DMS79 treated with DMSO at 0.1 percent for 48 hours (cell line): ENCODE results near the gene SHOX.
"Not testable (repeated sequence)": the region's sequence is repeated elsewhere in the genome, so short reads cannot be mapped to it uniquely, and the experiment has no call there.

Source experiments
- DNase-seq: peaks from one replicate; lab custom pipeline; 2025; lab: John Stamatoyannopoulos, UW

The SHOX gene

GRCh38 chrX:637660-638481 is 7.3 kb downstream of the SHOX start:
- DNase-seq: no peak

- DNase-seq: no peak
Observed at GRCh38 chrX:638482-639131, 8.0 kb downstream of the SHOX start.

GRCh38 chrX:639151-639550 is 8.6 kb downstream of the SHOX start:
- no peak for DNase-seq

GRCh38 chrX:640641-641040 is 10.1 kb downstream of the SHOX start:
- no peak for DNase-seq

GRCh38 chrX:641671-642435 is 11.3 kb downstream of the SHOX start:
- DNase-seq: no peak

GRCh38 chrX:642436-643240 is 12.0 kb downstream of the SHOX start:
- no peak for DNase-seq

GRCh38 chrX:643241-643595 is 12.6 kb downstream of the SHOX start:
- DNase-seq: no peak

- DNase-seq: no peak
Observed at GRCh38 chrX:643911-644303, 13.3 kb downstream of the SHOX start.

GRCh38 chrX:644304-645281 is 14.0 kb downstream of the SHOX start:
- DNase-seq: no peak

- DNase-seq: no peak
Observed at GRCh38 chrX:646228-646495, 15.6 kb downstream of the SHOX start.

- DNase-seq: no peak
Observed at GRCh38 chrX:646796-647195, 16.2 kb downstream of the SHOX start.

GRCh38 chrX:649166-649565 is 18.6 kb downstream of the SHOX start:
- DNase-seq: no peak

GRCh38 chrX:650324-650723 is 19.7 kb downstream of the SHOX start:
- no peak for DNase-seq

- DNase-seq: no peak
Observed at GRCh38 chrX:650811-651210, 20.2 kb downstream of the SHOX start.

- not testable (repeated sequence) for DNase-seq
Observed at GRCh38 chrX:651922-652321, 21.3 kb downstream of the SHOX start.

- no peak for DNase-seq
Observed at GRCh38 chrX:652341-652741, 21.8 kb downstream of the SHOX start.

GRCh38 chrX:653306-653705 is 22.7 kb downstream of the SHOX start:
- DNase-seq: no peak

- no peak for DNase-seq
Observed at GRCh38 chrX:661154-661553, 30.6 kb downstream of the SHOX start.

- no peak for DNase-seq
Observed at GRCh38 chrX:662126-662525, 31.5 kb downstream of the SHOX start.

GRCh38 chrX:663841-664240 is 33.2 kb downstream of the SHOX start:
- no peak for DNase-seq
